NT2/D1 (cell line): ENCODE measurements around the gene METAP1D.

Experiments
- SUZ12 ChIP-seq: IDR thresholded peaks from 2 replicates; pipeline ENCODE4 v1.6.1; 2011; ENCODE audit not compliant: insufficient read length, insufficient read depth; ENCODE audit errors: extremely low read depth
- YY1 ChIP-seq: IDR thresholded peaks from 2 replicates; pipeline ENCODE4 v1.6.1; 2011; ENCODE audit not compliant: insufficient read length, insufficient read depth
- ZNF274 ChIP-seq: IDR thresholded peaks from 2 replicates; pipeline ENCODE4 v1.6.1; 2011; ENCODE audit warnings: mild to moderate bottlenecking, low read depth, low read length

DNA sequence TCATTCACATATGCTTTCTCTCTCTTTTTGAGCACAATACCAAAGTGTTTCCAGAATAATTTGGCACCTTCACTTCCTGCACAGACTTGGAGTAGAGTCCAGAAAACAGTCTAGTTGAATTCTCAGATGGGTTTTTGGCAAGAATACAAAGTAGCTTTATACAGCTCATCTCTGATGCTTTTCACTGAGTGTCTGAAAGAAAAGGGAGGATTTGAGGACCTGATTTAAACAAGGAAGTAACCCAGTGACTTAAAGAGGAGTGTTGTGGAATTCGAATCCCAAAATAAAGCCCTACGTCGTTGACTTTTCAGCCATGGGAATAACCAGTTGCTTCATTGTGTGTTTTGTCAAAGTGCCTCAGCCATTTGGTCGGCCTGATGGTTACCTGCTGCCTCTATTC, 31.8 kb downstream of the METAP1D start:
- no peak for TF ChIP-seq YY1
- no peak for TF ChIP-seq SUZ12
- TF ChIP-seq ZNF274: no peak
